ENCODE data around the gene AEBP2. TPM values are rescaled to one million over a fixed set of nuclear protein-coding genes. Genes with fewer than 3 reads are reported as not detected.

Gene AEBP2
- total RNA-seq, 6 experiments from 2014 or later: 9.7 to 18.2 (median 13.4) TPM

GRCh38 chr12:19561411-19561961 is 122.2 kb downstream of the AEBP2 start:
- TF ChIP-seq POLR2A (IDR thresholded peaks at IDR 0.05) (no peak), CTCF (IDR thresholded peaks at IDR 0.05) (no peak)
- intact Hi-C loops (cut with DNase I): no loop called here
- Histone ChIP-seq H3K4me3 (no peak overlapping the region), H3K27ac (no peak overlapping the region), H3K36me3 (no peaks in the 10 kb centered on the region), H3K4me1 (no peaks in the 10 kb centered on the region), H3K9me3 (no peaks in the 10 kb centered on the region), H3K27me3 (no peaks in the 10 kb centered on the region)
- ATAC-seq (no peak), DNase-seq (no peak)

Small RNA genes lying within 50 kb of the gene (small RNA-seq; reads per million reads assigned to genes)
- gene AC091805.2 (0 reads per million in 2 experiments), gene RNU6-254P (0 reads per million in 2 experiments)
